GM12878 (cell line): ENCODE results near the gene TCEANC. TPM values are rescaled to one million over a fixed set of nuclear protein-coding genes. Genes with fewer than 3 reads are reported as not detected.

Experiments used
- IKZF2 ChIP-seq, 2 experiments: fragments of 450-650 bp; IDR thresholded peaks; 2 replicates each; pipeline ENCODE4 v1.6.1; 2017; ENCODE audit warnings: mild to moderate bottlenecking in 2 of 2, moderate library complexity in 2 of 2
- KAT2A ChIP-seq: conservative IDR thresholded peaks from 2 replicates; pipeline ENCODE4 v1.6.1; 2011; ENCODE audit warnings: low read depth, low read length; ENCODE audit not compliant: control insufficient read depth
- MYB ChIP-seq: fragments of 150-350 bp; IDR thresholded peaks from 2 replicates; pipeline ENCODE4 v1.6.1; 2014; ENCODE audit warnings: mild to moderate bottlenecking, low read depth, low read length, borderline replicate concordance
- NR2C1 ChIP-seq: fragments of 450-650 bp; IDR thresholded peaks from 2 replicates; pipeline ENCODE4 v1.6.1; 2017; ENCODE audit warnings: antibody characterized with exemption, mild to moderate bottlenecking, moderate library complexity
- PAX5 ChIP-seq: IDR thresholded peaks from 2 replicates; pipeline ENCODE4 v1.6.1; 2011; ENCODE audit warnings: low read depth, low read length, borderline replicate concordance
- RCOR1 ChIP-seq: conservative IDR thresholded peaks from 2 replicates; pipeline ENCODE4 v1.6.1; 2012; ENCODE audit warnings: low read depth, low read length, improper control_type of control experiment
- SMARCA5 ChIP-seq: fragments of 450-650 bp; IDR thresholded peaks from 2 replicates; pipeline ENCODE4 v1.6.1; 2017; ENCODE audit warnings: mild to moderate bottlenecking
- SRF ChIP-seq, 2 experiments: IDR thresholded peaks; 2 replicates each; pipeline ENCODE4 v1.6.1; 2011; ENCODE audit warnings: low read depth in 2 of 2, low read length in 2 of 2, mild to moderate bottlenecking in 1 of 2, moderate library complexity in 1 of 2
- TCF12 ChIP-seq: IDR thresholded peaks from 2 replicates; pipeline ENCODE4 v1.6.1; 2011; ENCODE audit warnings: low read depth, mild to moderate bottlenecking, low read length
- YY1 ChIP-seq: IDR thresholded peaks from 2 replicates; pipeline ENCODE4 v1.6.1; 2011; ENCODE audit warnings: low read depth, mild to moderate bottlenecking, low read length
- polyA plus RNA-seq, 11 experiments: library from polyadenylated mRNA; depleted of rRNA in 4 of 11; unstranded in 6 of 11; stranded (reverse) in 5 of 11; fragments of >200 nt; fragmentation: Nextera tagmentation in 4 of 11; fragmentation: Illumina TruSeq in 1 of 11; extraction: Ambion mirVana in 4 of 11; extraction: Trizol in 1 of 11; gene quantifications; 1 replicate in 1 of 11; 2 replicates in 10 of 11; pipeline versions ENCODE4 v1.2.1 to v1.2.3, GENCODE V29; 2011 to 2016; ENCODE audit warnings: inconsistent platforms in 2 of 11, missing spikeins in 2 of 11, low read depth in 1 of 11
- total RNA-seq, 4 experiments: library from RNA; depleted of rRNA in 3 of 4; stranded (reverse); fragments of >200 nt in 3 of 4; fragmentation: Illumina TruSeq in 1 of 4; extraction: Trizol in 1 of 4; gene quantifications; 2 replicates each; pipeline versions ENCODE4 v1.2.1 to v1.2.3, GENCODE V29; 2013 to 2021
- TF ChIP-seq, protein P1 (sequence below): fragments of 450-650 bp; IDR thresholded peaks from 2 replicates; pipeline ENCODE4 v1.6.1; 2017; ENCODE audit warnings: mild to moderate bottlenecking
- TF ChIP-seq, protein P2 (sequence below): fragments of 450-650 bp; IDR thresholded peaks from 2 replicates; pipeline ENCODE4 v1.6.1; 2016; ENCODE audit warnings: mild to moderate bottlenecking, moderate library complexity, borderline replicate concordance
- TF ChIP-seq, protein P3 (sequence below): IDR thresholded peaks from 2 replicates; pipeline ENCODE4 v1.6.1; 2012; ENCODE audit warnings: improper control_type of control experiment, low read depth, low read length; ENCODE audit not compliant: insufficient replicate concordance
- TF ChIP-seq, protein P4 (sequence below): fragments of 450-650 bp; IDR thresholded peaks from 2 replicates; pipeline ENCODE4 v1.6.1; 2017; ENCODE audit warnings: low read depth, mild to moderate bottlenecking, moderate library complexity

The TCEANC gene
- total and polyA plus RNA-seq, 10 of the 15 experiments (the other 5 are each of a cell fraction or from before 2014, with no cell fraction given) = 1.1 to 4.9 (median 2.9) TPM

DNA sequence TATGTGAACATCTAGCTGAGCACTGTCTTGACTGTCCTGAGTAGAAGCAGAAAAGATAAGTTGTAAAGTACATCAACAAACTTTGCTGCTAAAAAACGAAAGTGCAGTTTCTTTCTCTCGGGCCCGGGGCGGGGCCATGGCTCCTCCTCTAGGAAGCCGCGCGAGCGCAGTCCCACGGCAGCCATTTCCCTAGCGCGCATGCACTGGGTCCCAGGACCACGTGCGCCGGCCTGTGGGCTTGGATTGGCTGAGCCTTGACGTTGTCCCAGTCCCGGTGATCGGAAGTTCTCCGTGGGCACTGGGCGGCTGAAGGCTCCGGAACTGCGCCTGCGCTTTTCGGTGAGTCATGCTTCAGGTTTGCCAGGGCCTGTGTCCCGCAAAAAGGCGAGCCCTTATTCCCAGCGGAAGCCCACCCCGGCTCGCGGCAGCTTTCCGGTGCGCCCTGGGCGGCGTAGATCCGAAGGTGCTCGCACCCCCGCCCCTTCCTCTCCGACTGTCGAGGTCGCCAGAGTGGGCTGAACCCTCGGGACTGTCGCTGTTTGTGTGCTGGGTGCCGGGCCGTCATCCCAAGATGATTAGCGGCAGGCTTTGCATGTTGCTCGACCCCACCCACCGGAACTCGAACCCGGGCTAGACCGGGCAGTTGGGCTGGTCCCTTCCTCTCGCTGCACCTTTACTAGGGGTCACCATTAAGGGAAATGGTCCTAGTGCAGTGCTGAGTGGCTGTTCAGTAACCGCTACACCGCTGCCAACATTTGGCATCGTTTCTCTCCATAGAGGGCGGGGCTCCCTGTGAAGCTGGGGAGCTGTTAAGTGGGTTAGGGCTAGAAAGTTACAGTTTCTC is at the start of gene TCEANC (continued):
- TF ChIP-seq, protein P1, sequence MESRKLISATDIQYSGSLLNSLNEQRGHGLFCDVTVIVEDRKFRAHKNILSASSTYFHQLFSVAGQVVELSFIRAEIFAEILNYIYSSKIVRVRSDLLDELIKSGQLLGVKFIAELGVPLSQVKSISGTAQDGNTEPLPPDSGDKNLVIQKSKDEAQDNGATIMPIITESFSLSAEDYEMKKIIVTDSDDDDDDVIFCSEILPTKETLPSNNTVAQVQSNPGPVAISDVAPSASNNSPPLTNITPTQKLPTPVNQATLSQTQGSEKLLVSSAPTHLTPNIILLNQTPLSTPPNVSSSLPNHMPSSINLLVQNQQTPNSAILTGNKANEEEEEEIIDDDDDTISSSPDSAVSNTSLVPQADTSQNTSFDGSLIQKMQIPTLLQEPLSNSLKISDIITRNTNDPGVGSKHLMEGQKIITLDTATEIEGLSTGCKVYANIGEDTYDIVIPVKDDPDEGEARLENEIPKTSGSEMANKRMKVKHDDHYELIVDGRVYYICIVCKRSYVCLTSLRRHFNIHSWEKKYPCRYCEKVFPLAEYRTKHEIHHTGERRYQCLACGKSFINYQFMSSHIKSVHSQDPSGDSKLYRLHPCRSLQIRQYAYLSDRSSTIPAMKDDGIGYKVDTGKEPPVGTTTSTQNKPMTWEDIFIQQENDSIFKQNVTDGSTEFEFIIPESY = no peak
- no peak for TF ChIP-seq MYB
- TF ChIP-seq RCOR1 = no peak
- no peak for TF ChIP-seq TCF12
- TF ChIP-seq PAX5 = peak; percentile 55; the same call in 1 of the 2 replicates
- no peak for TF ChIP-seq SRF (IDR thresholded peaks at IDR 0.05; ENCODE audit: low read depth in 2 of 2, low read length in 2 of 2)
- TF ChIP-seq, protein P2, sequence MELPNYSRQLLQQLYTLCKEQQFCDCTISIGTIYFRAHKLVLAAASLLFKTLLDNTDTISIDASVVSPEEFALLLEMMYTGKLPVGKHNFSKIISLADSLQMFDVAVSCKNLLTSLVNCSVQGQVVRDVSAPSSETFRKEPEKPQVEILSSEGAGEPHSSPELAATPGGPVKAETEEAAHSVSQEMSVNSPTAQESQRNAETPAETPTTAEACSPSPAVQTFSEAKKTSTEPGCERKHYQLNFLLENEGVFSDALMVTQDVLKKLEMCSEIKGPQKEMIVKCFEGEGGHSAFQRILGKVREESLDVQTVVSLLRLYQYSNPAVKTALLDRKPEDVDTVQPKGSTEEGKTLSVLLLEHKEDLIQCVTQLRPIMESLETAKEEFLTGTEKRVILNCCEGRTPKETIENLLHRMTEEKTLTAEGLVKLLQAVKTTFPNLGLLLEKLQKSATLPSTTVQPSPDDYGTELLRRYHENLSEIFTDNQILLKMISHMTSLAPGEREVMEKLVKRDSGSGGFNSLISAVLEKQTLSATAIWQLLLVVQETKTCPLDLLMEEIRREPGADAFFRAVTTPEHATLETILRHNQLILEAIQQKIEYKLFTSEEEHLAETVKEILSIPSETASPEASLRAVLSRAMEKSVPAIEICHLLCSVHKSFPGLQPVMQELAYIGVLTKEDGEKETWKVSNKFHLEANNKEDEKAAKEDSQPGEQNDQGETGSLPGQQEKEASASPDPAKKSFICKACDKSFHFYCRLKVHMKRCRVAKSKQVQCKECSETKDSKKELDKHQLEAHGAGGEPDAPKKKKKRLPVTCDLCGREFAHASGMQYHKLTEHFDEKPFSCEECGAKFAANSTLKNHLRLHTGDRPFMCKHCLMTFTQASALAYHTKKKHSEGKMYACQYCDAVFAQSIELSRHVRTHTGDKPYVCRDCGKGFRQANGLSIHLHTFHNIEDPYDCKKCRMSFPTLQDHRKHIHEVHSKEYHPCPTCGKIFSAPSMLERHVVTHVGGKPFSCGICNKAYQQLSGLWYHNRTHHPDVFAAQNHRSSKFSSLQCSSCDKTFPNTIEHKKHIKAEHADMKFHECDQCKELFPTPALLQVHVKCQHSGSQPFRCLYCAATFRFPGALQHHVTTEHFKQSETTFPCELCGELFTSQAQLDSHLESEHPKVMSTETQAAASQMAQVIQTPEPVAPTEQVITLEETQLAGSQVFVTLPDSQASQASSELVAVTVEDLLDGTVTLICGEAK = peak; percentile 69
- TF ChIP-seq IKZF2 (IDR thresholded peaks at IDR 0.05) = peak in 1 of 2 experiments; percentile 69; a peak in 1 of 4 replicates
- TF ChIP-seq NR2C1 = 0 out of 2 replicates have a peak, but pooled peaks have one; percentile 28
- TF ChIP-seq, protein P3, sequence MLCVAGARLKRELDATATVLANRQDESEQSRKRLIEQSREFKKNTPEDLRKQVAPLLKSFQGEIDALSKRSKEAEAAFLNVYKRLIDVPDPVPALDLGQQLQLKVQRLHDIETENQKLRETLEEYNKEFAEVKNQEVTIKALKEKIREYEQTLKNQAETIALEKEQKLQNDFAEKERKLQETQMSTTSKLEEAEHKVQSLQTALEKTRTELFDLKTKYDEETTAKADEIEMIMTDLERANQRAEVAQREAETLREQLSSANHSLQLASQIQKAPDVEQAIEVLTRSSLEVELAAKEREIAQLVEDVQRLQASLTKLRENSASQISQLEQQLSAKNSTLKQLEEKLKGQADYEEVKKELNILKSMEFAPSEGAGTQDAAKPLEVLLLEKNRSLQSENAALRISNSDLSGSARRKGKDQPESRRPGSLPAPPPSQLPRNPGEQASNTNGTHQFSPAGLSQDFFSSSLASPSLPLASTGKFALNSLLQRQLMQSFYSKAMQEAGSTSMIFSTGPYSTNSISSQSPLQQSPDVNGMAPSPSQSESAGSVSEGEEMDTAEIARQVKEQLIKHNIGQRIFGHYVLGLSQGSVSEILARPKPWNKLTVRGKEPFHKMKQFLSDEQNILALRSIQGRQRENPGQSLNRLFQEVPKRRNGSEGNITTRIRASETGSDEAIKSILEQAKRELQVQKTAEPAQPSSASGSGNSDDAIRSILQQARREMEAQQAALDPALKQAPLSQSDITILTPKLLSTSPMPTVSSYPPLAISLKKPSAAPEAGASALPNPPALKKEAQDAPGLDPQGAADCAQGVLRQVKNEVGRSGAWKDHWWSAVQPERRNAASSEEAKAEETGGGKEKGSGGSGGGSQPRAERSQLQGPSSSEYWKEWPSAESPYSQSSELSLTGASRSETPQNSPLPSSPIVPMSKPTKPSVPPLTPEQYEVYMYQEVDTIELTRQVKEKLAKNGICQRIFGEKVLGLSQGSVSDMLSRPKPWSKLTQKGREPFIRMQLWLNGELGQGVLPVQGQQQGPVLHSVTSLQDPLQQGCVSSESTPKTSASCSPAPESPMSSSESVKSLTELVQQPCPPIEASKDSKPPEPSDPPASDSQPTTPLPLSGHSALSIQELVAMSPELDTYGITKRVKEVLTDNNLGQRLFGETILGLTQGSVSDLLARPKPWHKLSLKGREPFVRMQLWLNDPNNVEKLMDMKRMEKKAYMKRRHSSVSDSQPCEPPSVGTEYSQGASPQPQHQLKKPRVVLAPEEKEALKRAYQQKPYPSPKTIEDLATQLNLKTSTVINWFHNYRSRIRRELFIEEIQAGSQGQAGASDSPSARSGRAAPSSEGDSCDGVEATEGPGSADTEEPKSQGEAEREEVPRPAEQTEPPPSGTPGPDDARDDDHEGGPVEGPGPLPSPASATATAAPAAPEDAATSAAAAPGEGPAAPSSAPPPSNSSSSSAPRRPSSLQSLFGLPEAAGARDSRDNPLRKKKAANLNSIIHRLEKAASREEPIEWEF = no peak
- TF ChIP-seq, protein P4, sequence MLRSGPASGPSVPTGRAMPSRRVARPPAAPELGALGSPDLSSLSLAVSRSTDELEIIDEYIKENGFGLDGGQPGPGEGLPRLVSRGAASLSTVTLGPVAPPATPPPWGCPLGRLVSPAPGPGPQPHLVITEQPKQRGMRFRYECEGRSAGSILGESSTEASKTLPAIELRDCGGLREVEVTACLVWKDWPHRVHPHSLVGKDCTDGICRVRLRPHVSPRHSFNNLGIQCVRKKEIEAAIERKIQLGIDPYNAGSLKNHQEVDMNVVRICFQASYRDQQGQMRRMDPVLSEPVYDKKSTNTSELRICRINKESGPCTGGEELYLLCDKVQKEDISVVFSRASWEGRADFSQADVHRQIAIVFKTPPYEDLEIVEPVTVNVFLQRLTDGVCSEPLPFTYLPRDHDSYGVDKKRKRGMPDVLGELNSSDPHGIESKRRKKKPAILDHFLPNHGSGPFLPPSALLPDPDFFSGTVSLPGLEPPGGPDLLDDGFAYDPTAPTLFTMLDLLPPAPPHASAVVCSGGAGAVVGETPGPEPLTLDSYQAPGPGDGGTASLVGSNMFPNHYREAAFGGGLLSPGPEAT = peak; percentile 57; the same call in 1 of the 2 replicates
- peak; percentile 93 for TF ChIP-seq YY1
- TF ChIP-seq KAT2A = no peak
- no peak for TF ChIP-seq SMARCA5
